ENCODE measurements around the gene APEX1.

APEX1 gene

DNA sequence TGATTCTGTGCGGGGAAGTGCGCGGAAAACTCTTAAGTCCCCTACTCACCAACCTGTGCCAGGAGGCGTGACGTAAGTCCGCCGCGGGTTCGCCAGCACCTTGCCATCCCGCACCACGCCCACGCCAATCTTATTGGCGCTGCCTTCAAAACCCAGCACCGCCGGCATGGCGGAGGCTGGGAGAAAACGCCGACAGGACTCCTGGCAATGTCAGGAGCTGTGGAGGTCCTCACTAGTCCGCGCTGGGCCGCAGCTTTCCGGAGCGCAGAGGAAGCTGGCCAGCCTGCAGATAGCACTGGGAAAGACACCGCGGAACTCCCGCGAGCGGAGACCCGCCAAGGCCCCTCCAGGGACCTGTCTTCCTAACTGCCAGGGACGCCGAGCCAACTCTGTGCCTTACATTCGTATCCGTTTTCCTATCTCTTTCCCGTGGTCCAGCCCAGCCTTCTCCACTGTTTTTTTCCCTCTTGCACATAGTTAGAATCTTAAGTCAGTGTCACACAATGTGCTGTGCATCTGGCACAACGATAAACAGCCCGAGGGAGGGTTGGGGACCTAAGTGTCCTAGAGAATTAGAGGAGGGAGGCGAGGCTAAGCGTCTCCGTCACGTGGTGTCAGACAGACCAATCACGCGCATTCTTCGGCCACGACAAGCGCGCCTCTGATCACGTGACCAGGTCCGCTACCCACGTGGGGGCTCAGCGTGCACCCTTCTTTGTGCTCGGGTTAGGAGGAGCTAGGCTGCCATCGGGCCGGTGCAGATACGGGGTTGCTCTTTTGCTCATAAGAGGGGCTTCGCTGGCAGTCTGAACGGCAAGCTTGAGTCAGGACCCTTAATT, at the start of gene APEX1, which contains the start of gene OSGEP:
Gene APEX1 (plus strand): TSS at position 711 of the 839 bp plus-strand sequence. CDS start 420 bp downstream, outside the sequence.
Gene OSGEP (minus strand): TSS at position 297 of the 839 bp plus-strand sequence. CDS start 129 bp downstream, at position 168.
- peak; percentile 97 to 99 for DNase-seq

DNA sequence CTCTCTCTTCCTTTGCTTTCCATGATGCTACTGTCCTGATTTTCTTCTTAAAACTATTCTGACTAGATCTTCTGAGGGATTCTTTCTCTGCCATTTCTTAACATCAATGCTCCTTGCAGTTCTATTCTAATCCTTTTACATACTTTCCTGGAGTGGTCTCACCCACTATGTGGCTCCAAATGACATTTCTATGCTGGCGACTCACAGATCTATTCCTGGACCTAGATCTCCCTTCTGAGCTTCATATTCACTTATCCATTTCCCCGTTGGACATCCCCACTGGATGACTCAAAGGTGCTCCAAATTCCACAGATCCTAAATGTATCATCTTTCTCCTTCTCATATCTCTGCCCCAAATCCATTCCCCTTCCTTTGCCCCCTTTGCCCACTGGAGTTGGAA, 45.8 kb upstream of the APEX1 start:
- no peak for DNase-seq

DNA sequence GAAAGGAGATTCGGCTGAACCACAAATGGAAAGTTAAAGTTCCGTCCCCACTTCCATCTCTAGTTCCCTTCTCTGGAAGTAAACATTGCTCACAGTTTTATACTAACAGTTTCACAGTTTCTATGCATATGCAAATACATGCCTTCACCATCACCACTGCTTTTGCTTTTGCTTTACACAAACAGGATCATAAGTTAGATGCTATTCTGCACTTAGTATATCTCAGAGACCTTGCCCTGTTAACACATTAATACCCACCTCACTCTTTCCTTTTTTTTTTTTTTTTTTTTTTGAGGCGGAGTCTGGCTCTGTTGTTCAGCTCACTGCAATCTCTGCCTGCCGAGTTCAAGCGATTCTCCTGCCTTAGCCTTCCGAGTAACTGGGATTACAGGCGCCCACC, 42.6 kb upstream of the APEX1 start:
- no peak for DNase-seq

- DNase-seq = peak; percentile 60 to 71
Observed at GRCh38 chr14:20412876-20413743, 41.9 kb upstream of the APEX1 start, which contains the start of gene TEP1. Gene TEP1, minus strand, starts transcription at chr14:20413501. Its CDS starts 5,062 bp downstream, at chr14:20408439.

GRCh38 chr14:20413744-20414082, 41.3 kb upstream of the APEX1 start:
- DNase-seq = peak in 1 of 2 donors; percentile 16

GRCh38 chr14:20415782-20416206, 39.2 kb upstream of the APEX1 start:
- peak; percentile 18 to 49 for DNase-seq

GRCh38 chr14:20416223-20416622, 38.8 kb upstream of the APEX1 start:
- no peak for DNase-seq

GRCh38 chr14:20417250-20418186, 37.5 kb upstream of the APEX1 start:
- DNase-seq = no peak

DNA sequence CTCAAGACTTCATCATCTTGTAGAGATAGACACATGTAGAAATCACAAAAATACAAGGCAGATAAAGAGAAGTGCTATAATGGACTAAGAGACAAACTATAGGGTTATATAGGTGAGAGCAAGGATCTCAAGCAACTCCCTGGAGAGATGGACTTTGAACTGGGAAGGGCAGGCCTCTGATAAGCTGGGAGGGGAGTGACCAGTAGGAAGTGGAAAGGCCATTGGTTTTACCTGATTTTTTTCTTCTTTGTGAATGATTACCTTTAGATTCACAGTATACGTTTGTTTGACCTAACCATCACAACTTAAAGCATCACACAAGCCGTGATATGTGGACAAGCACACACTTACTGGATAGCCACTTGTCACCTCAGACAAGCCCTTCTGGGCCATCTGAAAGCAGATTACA, 36.5 kb upstream of the APEX1 start:
- no peak for DNase-seq

DNA sequence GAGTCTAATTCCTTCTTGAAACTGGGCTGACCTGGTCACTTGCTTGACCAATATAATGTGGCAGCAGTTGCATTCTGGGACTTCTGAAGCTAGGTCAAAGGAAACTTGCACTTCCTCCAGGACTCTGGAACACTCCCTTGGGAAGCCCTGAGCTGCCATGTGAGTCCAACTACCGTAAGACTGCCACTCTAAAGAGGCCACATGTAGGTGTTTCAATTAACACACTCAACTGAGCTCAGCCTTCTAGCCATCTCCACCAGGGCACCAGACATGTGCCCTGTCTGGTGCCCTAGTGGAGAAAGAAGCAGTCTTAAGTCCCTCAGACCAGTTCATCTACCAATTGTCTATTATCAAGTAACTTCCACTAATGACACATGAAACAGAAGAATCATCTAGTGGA, 35.6 kb upstream of the APEX1 start:
- DNase-seq = no peak

GRCh38 chr14:20421267-20421666, 33.8 kb upstream of the APEX1 start:
- no peak for DNase-seq

- DNase-seq = no peak
Observed at GRCh38 chr14:20422886-20423285, 32.1 kb upstream of the APEX1 start.

GRCh38 chr14:20424851-20425250, 30.2 kb upstream of the APEX1 start:
- no peak for DNase-seq

- no peak for DNase-seq
Observed at GRCh38 chr14:20427231-20428009, 27.6 kb upstream of the APEX1 start.

- DNase-seq = no peak
Observed at GRCh38 chr14:20428010-20428365, 27.0 kb upstream of the APEX1 start.

DNA sequence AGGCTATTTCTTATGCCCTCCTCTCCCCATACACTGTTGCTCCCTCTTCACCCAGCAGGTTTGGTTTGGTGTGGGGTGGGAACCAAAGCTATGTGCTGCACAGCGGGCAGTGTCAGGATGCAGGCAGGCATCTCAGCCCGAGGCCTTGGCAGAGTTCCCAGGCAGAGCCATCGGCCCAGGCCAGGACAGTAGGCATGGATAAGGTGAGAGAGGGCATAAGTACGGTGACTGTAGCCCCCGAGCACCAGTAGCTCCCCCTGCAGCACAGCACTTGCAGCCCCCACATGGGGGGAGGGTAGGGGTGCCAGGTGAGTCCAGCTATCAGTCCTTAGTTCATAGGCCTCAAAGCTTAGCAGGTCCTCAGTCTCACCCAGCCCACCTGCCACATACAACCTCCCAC, 26.2 kb upstream of the APEX1 start:
- DNase-seq = no peak

DNA sequence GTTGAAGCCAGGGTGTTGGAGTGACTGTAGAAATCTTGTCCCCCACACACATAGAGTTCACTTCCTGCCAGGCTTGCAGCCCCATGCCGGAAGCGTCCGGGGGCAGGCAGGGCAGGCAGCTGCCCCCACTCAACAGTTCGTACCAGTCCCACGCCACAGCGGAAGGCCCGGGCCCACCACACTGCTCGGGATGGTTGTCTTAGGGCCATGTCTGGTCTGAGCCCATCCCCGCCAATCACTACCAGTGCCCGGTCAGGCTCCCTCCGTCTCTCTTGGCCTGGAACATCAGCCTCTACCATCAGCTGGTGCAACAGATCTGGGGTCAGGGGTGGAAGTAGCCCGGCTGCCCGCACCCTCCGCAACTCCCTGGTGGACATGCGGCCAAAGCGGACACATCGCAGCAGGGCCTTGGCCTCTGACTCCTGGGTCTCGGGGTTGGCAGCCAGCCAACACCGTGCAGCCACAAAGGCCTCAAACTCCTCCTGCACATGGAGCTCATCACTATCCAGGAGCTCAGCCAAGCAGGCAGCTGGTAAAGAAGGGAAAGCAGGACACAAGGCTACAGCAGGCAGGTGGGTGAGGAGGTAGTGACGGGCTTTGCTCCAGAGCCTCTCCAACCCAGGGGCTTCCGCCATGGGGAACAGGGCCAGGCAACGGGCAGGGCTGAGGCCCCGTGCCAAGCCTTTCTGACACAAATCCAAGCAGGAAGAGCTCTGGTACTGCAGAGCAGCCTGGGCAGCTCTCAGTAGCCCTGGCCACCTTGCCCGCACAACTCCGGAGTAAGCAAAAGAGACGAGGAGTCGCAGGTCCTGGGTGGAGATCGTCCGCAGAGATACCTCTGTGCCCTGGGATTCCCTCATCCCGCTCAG, 25.0 kb upstream of the APEX1 start:
- no peak for DNase-seq

- DNase-seq = no peak
Observed at GRCh38 chr14:20434701-20435581, 20.1 kb upstream of the APEX1 start.

- no peak for DNase-seq
Observed at GRCh38 chr14:20435582-20436362, 19.3 kb upstream of the APEX1 start, which contains the start of gene KLHL33. Gene KLHL33, minus strand, starts transcription at chr14:20436166. Its CDS starts 355 bp downstream, at chr14:20435811.
